ENCODE measurements around the gene NEK10. TPM values are rescaled to one million over a fixed set of nuclear protein-coding genes. Genes with fewer than 3 reads are reported as not detected.

NEK10 gene
- total and polyA plus RNA-seq, 2 of the 13 experiments (the other 11 are each of a cell fraction or from before 2014, with no cell fraction given): 2.8 to 14.2 TPM

DNA sequence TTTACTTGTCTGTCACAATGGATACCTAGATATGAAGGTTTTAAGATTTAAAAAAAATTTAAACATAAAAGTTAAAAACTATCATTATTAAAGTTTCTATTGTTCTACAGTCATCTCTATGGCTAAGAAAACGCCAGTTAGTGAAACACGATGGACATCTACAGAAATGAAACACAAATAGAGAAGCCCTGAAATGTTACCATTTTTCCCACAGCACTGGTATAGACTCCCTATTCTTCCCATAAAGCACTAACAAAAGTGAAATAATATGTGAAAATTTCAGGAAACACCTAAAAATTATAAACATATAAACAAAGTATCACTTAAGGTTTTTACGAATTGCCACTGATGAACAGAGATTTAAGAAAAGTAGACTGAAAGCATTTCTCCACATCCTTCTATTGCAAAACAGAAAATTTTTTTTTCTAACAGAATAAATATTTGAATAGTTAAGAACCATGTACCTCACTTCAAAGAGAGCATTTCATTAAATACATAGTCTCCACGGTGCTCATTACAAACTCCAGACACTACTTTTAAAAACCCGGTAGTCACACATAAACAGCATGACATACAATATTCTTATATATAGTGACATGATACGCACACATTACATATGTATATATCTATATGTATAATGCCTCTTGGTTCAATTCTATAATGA lies 7.1 kb upstream of the NEK10 start:
- in situ Hi-C loops (cut with HindIII; ENCODE audit: extremely low pct_ligation_motif_present, low pct_unique_long_range_greater_than_20kb) (no loop called here), intact Hi-C loops (cut with micrococcal nuclease; ENCODE audit: unreplicated experiment) (loop anchor here (1.0 kb wide), 1 partner anchor 16 kb away; no protein-coding TSS in a partner anchor)
- H2AFZ ChIP-seq (ENCODE audit: low read length): no peak overlapping the region
- no peaks in the 10 kb centered on the region for H3K9me3 ChIP-seq (ENCODE audit: low read length)
- 17% methylated on average over 6 of the region's 6 CpGs for WGBS (ENCODE audit: low lambda C conversion rate)
- peak overlapping the region in 2 of 3 experiments; percentile 13 to 21; a peak in 2 of 6 replicates for H3K4me3 ChIP-seq (replicated peaks in 1 of 3; ENCODE audit: insufficient read depth in 1 of 3, low read depth in 2 of 3, low read length in 3 of 3)
- ChIA-PET CTCF (ENCODE audit: low intra/inter-chr PET ratio, low total read pairs) (no interaction called here), POLR2A (interaction anchor here (1.2 kb wide), 1 partner anchor 15 kb away, joined by 3 read pairs; no protein-coding TSS in a partner anchor)
- H3K4me1 ChIP-seq (ENCODE audit: insufficient read depth, low read length): peaks cover 47% of the 10 kb centered on the region
- peak overlapping the region; percentile 78 for H3K27ac ChIP-seq (ENCODE audit: extremely low read length, insufficient read depth, low read length)
- DNase-seq (ENCODE audit: low spot score) (peak; percentile 84), ATAC-seq (peak; percentile 98), FAIRE-seq (no peak)
- no peaks in the 10 kb centered on the region for H4K20me1 ChIP-seq (ENCODE audit: insufficient read depth, low read length)
- peaks cover 0 to 9% of the 10 kb centered on the region in 2 experiments; a peak in 1 of 5 replicates for H3K36me3 ChIP-seq (replicated peaks in 1 of 2; ENCODE audit: control insufficient read depth in 1 of 2, insufficient read depth in 2 of 2, low read length in 2 of 2)
- peak overlapping the region; percentile 55; the same call in 1 of the 2 replicates for H3K4me2 ChIP-seq (ENCODE audit: low read depth, low read length)
- no TSS peak for BruUV-seq (replicated peaks)
- H3K79me2 ChIP-seq (ENCODE audit: insufficient read depth, low read length): no peaks in the 10 kb centered on the region
- peak overlapping the region; percentile 50; the same call in 1 of the 2 replicates for H3K9ac ChIP-seq (ENCODE audit: insufficient read depth, low read depth, low read length)
- no peaks in the 10 kb centered on the region for H3K27me3 ChIP-seq (ENCODE audit: control insufficient read depth in 1 of 2, insufficient read depth in 2 of 2, low read length in 2 of 2)
- TF ChIP-seq, protein P1, sequence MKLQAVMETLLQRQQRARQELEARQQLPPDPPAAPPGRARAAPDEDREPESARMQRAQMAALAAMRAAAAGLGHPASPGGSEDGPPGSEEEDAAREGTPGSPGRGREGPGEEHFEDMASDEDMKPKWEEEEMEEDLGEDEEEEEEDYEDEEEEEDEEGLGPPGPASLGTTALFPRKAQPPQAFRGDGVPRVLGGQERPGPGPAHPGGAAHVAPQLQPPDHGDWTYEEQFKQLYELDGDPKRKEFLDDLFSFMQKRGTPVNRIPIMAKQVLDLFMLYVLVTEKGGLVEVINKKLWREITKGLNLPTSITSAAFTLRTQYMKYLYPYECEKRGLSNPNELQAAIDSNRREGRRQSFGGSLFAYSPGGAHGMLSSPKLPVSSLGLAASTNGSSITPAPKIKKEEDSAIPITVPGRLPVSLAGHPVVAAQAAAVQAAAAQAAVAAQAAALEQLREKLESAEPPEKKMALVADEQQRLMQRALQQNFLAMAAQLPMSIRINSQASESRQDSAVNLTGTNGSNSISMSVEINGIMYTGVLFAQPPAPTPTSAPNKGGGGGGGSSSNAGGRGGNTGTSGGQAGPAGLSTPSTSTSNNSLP (IDR thresholded peaks at IDR 0.05; ENCODE audit: low read depth, low read length): peak; percentile 83
- TF ChIP-seq NR2F1 (CRISPR knock-in tag; IDR thresholded peaks at IDR 0.05): 0 out of 4 replicates have a peak, but pooled peaks of 1 of the 2 experiments have one; percentile 34
- TF ChIP-seq, protein P2, sequence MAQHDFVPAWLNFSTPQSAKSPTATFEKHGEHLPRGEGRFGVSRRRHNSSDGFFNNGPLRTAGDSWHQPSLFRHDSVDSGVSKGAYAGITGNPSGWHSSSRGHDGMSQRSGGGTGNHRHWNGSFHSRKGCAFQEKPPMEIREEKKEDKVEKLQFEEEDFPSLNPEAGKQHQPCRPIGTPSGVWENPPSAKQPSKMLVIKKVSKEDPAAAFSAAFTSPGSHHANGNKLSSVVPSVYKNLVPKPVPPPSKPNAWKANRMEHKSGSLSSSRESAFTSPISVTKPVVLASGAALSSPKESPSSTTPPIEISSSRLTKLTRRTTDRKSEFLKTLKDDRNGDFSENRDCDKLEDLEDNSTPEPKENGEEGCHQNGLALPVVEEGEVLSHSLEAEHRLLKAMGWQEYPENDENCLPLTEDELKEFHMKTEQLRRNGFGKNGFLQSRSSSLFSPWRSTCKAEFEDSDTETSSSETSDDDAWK (CRISPR knock-in tag; IDR thresholded peaks at IDR 0.05): no peak
- TF ChIP-seq, protein P3, sequence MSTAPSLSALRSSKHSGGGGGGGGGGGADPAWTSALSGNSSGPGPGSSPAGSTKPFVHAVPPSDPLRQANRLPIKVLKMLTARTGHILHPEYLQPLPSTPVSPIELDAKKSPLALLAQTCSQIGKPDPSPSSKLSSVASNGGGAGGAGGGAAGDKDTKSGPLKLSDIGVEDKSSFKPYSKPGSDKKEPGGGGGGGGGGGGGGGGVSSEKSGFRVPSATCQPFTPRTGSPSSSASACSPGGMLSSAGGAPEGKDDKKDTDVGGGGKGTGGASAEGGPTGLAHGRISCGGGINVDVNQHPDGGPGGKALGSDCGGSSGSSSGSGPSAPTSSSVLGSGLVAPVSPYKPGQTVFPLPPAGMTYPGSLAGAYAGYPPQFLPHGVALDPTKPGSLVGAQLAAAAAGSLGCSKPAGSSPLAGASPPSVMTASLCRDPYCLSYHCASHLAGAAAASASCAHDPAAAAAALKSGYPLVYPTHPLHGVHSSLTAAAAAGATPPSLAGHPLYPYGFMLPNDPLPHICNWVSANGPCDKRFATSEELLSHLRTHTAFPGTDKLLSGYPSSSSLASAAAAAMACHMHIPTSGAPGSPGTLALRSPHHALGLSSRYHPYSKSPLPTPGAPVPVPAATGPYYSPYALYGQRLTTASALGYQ (CRISPR knock-in tag; IDR thresholded peaks at IDR 0.05): peak; percentile 77; the same call in 1 of the 2 replicates
- TF ChIP-seq, protein P4, sequence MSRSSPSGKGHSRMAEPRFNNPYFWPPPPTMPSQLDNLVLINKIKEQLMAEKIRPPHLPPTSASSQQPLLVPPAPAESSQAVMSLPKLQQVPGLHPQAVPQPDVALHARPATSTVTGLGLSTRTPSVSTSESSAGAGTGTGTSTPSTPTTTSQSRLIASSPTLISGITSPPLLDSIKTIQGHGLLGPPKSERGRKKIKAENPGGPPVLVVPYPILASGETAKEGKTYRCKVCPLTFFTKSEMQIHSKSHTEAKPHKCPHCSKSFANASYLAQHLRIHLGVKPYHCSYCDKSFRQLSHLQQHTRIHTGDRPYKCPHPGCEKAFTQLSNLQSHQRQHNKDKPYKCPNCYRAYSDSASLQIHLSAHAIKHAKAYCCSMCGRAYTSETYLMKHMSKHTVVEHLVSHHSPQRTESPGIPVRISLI (CRISPR knock-in tag; IDR thresholded peaks at IDR 0.05; ENCODE audit: borderline replicate concordance): peak; percentile 95
- TF ChIP-seq, protein P5, sequence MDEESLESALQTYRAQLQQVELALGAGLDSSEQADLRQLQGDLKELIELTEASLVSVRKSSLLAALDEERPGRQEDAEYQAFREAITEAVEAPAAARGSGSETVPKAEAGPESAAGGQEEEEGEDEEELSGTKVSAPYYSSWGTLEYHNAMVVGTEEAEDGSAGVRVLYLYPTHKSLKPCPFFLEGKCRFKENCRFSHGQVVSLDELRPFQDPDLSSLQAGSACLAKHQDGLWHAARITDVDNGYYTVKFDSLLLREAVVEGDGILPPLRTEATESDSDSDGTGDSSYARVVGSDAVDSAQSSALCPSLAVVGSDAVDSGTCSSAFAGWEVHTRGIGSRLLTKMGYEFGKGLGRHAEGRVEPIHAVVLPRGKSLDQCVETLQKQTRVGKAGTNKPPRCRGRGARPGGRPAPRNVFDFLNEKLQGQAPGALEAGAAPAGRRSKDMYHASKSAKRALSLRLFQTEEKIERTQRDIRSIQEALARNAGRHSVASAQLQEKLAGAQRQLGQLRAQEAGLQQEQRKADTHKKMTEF (CRISPR knock-in tag; IDR thresholded peaks at IDR 0.05): peak; percentile 63
- TF ChIP-seq RCOR2 (CRISPR knock-in tag; IDR thresholded peaks at IDR 0.05): peak; percentile 58; the same call in 1 of the 2 replicates
- peak; percentile 88 for TF ChIP-seq TCF7 (IDR thresholded peaks at IDR 0.05; ENCODE audit: low read depth)
- 0 out of 2 replicates have a peak, but pooled peaks have one; percentile 42 for TF ChIP-seq SIX4 (CRISPR knock-in tag; IDR thresholded peaks at IDR 0.05)
- TF ChIP-seq FOXP1 (IDR thresholded peaks at IDR 0.05): no peak
- TF ChIP-seq FOXP1 (CRISPR knock-in tag; IDR thresholded peaks at IDR 0.05): peak; percentile 79; the same call in 1 of the 2 replicates
- peak; percentile 73 for TF ChIP-seq ASH2L (IDR thresholded peaks at IDR 0.05; ENCODE audit: insufficient read length, low read depth, low read length)
- peak; percentile 74 for TF ChIP-seq RXRB (CRISPR knock-in tag; IDR thresholded peaks at IDR 0.05; ENCODE audit: borderline replicate concordance)
- no peak for TF ChIP-seq STAG1 (CRISPR knock-in tag; IDR thresholded peaks at IDR 0.05)
- TF ChIP-seq DPF2 (CRISPR knock-in tag; IDR thresholded peaks at IDR 0.05; ENCODE audit: borderline replicate concordance, low read depth): 0 out of 2 replicates have a peak, but pooled peaks have one; percentile 48
- peak; percentile 79 for TF ChIP-seq SMAD3 (CRISPR knock-in tag; IDR thresholded peaks at IDR 0.05)

Measured in HepG2 (cell line).